DND-41 (cell line): Measurements from ENCODE around the gene KIF18B.

ENCODE experiments used
- CTCF ChIP-seq: IDR thresholded peaks from 2 replicates; pipeline ENCODE4 v1.5.1; 2012; ENCODE audit warnings: borderline replicate concordance, low read length, moderate library complexity, mild to moderate bottlenecking; ENCODE audit not compliant: poor library complexity, severe bottlenecking; ENCODE audit errors: extremely low read depth
- EZH2 ChIP-seq: IDR thresholded peaks from 3 replicates; pipeline ENCODE4 v1.6.1; 2012; ENCODE audit warnings: borderline replicate concordance, low read depth, mild to moderate bottlenecking, moderate library complexity, low read length, inconsistent platforms; ENCODE audit not compliant: severe bottlenecking

- TF ChIP-seq CTCF, result peak; percentile 73
- no peak for TF ChIP-seq EZH2
These were observed 68.8 kb downstream of the KIF18B start for GRCh38 chr17:44878627-44879221.
